MM.1S (cell line): ENCODE data around the gene EBI3.
"Not testable (repeated sequence)": the region's sequence is repeated elsewhere in the genome, so short reads cannot be mapped to it uniquely, and the experiment has no call there.

Experiments
- DNase-seq: peaks from one replicate; pipeline ENCODE4 v3.0.0-alpha.2; 2015
- H2AFZ ChIP-seq: fragments of 300-600 bp; sonication (generic); 2 replicates; pipeline ENCODE4 v1.6.0; 2016; ENCODE audit warnings: antibody characterized with exemption, low read length
- H3F3A ChIP-seq: fragments of 300-600 bp; sonication (generic); 2 replicates; pipeline ENCODE4 v1.6.1; 2016; ENCODE audit warnings: mild to moderate bottlenecking, antibody characterized with exemption, low read length, moderate library complexity, mixed read lengths; ENCODE audit not compliant: insufficient read depth
- H3K27ac ChIP-seq: fragments of 300-600 bp; sonication (generic); 2 replicates; pipeline ENCODE4 v1.5.1; 2016; ENCODE audit warnings: mild to moderate bottlenecking, low read length
- H3K27me3 ChIP-seq: fragments of 300-600 bp; sonication (generic); replicated peaks from 2 replicates; pipeline ENCODE4 v1.6.0; 2016; ENCODE audit warnings: low read length; ENCODE audit not compliant: insufficient read depth
- H3K36me3 ChIP-seq: fragments of 300-600 bp; sonication (generic); replicated peaks from 2 replicates; pipeline ENCODE4 v1.6.1; 2016; ENCODE audit warnings: mild to moderate bottlenecking, low read length, mixed read lengths; ENCODE audit not compliant: insufficient read depth
- H3K4me1 ChIP-seq: fragments of 300-600 bp; sonication (generic); 2 replicates; pipeline ENCODE4 v1.6.1; 2016; ENCODE audit warnings: low read length, mixed read lengths
- H3K4me2 ChIP-seq: fragments of 300-600 bp; sonication (generic); 2 replicates; pipeline ENCODE4 v1.6.0; 2016; ENCODE audit warnings: low read depth, low read length
- H3K4me3 ChIP-seq: fragments of 300-600 bp; sonication (generic); 2 replicates; pipeline ENCODE4 v1.5.1; 2016; ENCODE audit warnings: low read length, mixed read lengths
- H3K79me2 ChIP-seq: fragments of 300-600 bp; sonication (generic); 2 replicates; pipeline ENCODE4 v1.6.1; 2016; ENCODE audit warnings: mixed run types, low read length, mixed read lengths
- H3K9ac ChIP-seq: fragments of 300-600 bp; sonication (generic); 2 replicates; pipeline ENCODE4 v1.6.1; 2016; ENCODE audit warnings: low read length, mixed read lengths
- H3K9me2 ChIP-seq: fragments of 300-600 bp; sonication (generic); replicated peaks from 2 replicates; pipeline ENCODE4 v1.6.1; 2016; ENCODE audit warnings: mild to moderate bottlenecking, low read length, mixed read lengths; ENCODE audit not compliant: insufficient read depth
- H3K9me3 ChIP-seq: fragments of 300-600 bp; sonication (generic); replicated peaks from 2 replicates; pipeline ENCODE4 v1.6.1; 2016; ENCODE audit warnings: mild to moderate bottlenecking, low read length, mixed read lengths; ENCODE audit not compliant: insufficient read depth
- H4K20me1 ChIP-seq: fragments of 300-600 bp; sonication (generic); 2 replicates; pipeline ENCODE4 v1.6.1; 2016; ENCODE audit warnings: mild to moderate bottlenecking, low read length, moderate library complexity, mixed read lengths; ENCODE audit not compliant: insufficient read depth
- CTCF ChIP-seq: fragments of 300-600 bp; sonication (generic); IDR thresholded peaks from 2 replicates; pipeline ENCODE4 v1.5.1; 2016; ENCODE audit warnings: antibody characterized with exemption, low read length, mixed read lengths
- EZH2 ChIP-seq: fragments of 300-600 bp; sonication (generic); optimal IDR thresholded peaks from 2 replicates; pipeline ENCODE3; 2017; ENCODE audit warnings: low read depth, mild to moderate bottlenecking, antibody characterized with exemption, low read length, mixed read lengths
- EZH2phosphoT487 ChIP-seq: fragments of 300-600 bp; sonication (generic); IDR thresholded peaks from 2 replicates; pipeline ENCODE4 v1.6.1; 2018; ENCODE audit warnings: antibody characterized with exemption, low read length

Gene EBI3

GRCh38 chr19:4234862-4235201, 5.5 kb downstream of the EBI3 start:
- Histone ChIP-seq H3K9me3 (no peaks in the 10 kb centered on the region), H3K79me2 (no peaks in the 10 kb centered on the region), H3K9ac (no peak overlapping the region), H4K20me1 (no peaks in the 10 kb centered on the region), H3K4me3 (no peak overlapping the region), H3K36me3 (no peaks in the 10 kb centered on the region), H3K27me3 (peaks cover 87% of the 10 kb centered on the region), H3K4me1 (no peaks in the 10 kb centered on the region), H3K4me2 (no peak overlapping the region), H2AFZ (no peak overlapping the region), H3K27ac (no peak overlapping the region), H3F3A (no peaks in the 10 kb centered on the region), H3K9me2 (no peaks in the 10 kb centered on the region)
- no peak for DNase-seq
- no peak for TF ChIP-seq EZH2phosphoT487
- TF ChIP-seq CTCF = no peak
- TF ChIP-seq EZH2 = no peak

DNA sequence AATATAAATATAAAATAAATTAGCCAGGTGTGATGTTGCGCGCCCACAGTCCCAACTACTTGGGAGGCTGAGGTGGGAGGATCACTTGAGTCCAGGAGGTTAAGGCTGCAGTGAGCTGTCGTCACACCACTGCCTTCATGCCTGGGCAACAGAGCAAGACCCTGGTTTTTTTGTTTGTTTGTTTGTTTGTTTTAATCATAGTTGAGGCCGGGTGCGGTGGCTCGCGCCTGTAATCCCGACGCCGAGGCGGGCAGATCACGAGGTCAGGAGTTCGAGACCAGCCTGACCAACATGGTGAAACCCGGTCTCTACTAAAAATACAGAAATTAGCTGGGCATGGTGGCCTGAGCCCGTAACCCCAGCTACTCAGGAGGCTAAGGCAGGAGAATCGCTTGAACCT, 8.2 kb downstream of the EBI3 start:
- peaks cover 71% of the 10 kb centered on the region for H3K27me3 ChIP-seq
- H3K4me2 ChIP-seq, H3K4me1 ChIP-seq, H3K27ac ChIP-seq, H3F3A ChIP-seq, H4K20me1 ChIP-seq, H3K9me3 ChIP-seq, H3K79me2 ChIP-seq, H3K9ac ChIP-seq, H3K4me3 ChIP-seq, H2AFZ ChIP-seq, H3K9me2 ChIP-seq, DNase-seq, H3K36me3 ChIP-seq: not testable (repeated sequence)

- Histone ChIP-seq H4K20me1 (no peaks in the 10 kb centered on the region), H3K9ac (no peak overlapping the region), H3K9me2 (no peaks in the 10 kb centered on the region), H3K27ac (no peak overlapping the region), H3K4me2 (no peak overlapping the region), H3K9me3 (no peaks in the 10 kb centered on the region), H3K79me2 (no peaks in the 10 kb centered on the region), H3K4me3 (no peak overlapping the region), H3K36me3 (no peaks in the 10 kb centered on the region), H2AFZ (no peak overlapping the region), H3F3A (peaks cover 5% of the 10 kb centered on the region; the same call in 1 of the 2 replicates), H3K27me3 (peaks cover 58% of the 10 kb centered on the region), H3K4me1 (0 out of 2 replicates have a peak, but pooled peaks cover 8% of the 10 kb centered on the region)
- no peak for DNase-seq
- TF ChIP-seq EZH2phosphoT487 (no peak), EZH2 (no peak)
Measured at GRCh38 chr19:4238831-4239230, 9.5 kb downstream of the EBI3 start.

- no peak overlapping the region for H3K4me3 ChIP-seq
- H3K36me3 ChIP-seq = no peaks in the 10 kb centered on the region
- no peaks in the 10 kb centered on the region for H4K20me1 ChIP-seq
- no peak for TF ChIP-seq EZH2phosphoT487
- TF ChIP-seq EZH2 = no peak
- TF ChIP-seq CTCF = no peak
- no peak overlapping the region; the same call in 1 of the 2 replicates for H3K9ac ChIP-seq
- peak overlapping the region; percentile 43 for H3K4me2 ChIP-seq
- H3K9me3 ChIP-seq = no peaks in the 10 kb centered on the region
- no peaks in the 10 kb centered on the region for H3K9me2 ChIP-seq
- peaks cover 31% of the 10 kb centered on the region for H3K27me3 ChIP-seq
- peaks cover 5% of the 10 kb centered on the region; the same call in 1 of the 2 replicates for H3F3A ChIP-seq
- H3K79me2 ChIP-seq = no peaks in the 10 kb centered on the region
- no peak for DNase-seq
- H2AFZ ChIP-seq = no peak overlapping the region
- peaks cover 13% of the 10 kb centered on the region; the same call in 1 of the 2 replicates for H3K4me1 ChIP-seq
- H3K27ac ChIP-seq = peak overlapping the region; percentile 51; the same call in 1 of the 2 replicates
Measured at GRCh38 chr19:4241824-4242430, 12.6 kb downstream of the EBI3 start.

- peak overlapping the region; percentile 77; the same call in 1 of the 2 replicates for H3K4me2 ChIP-seq
- not testable (repeated sequence) for H3F3A ChIP-seq, H4K20me1 ChIP-seq, H3K27ac ChIP-seq, H3K9me3 ChIP-seq, H3K9ac ChIP-seq, H3K9me2 ChIP-seq, H3K36me3 ChIP-seq, H3K27me3 ChIP-seq, DNase-seq
- peak overlapping the region; percentile 95 for H2AFZ ChIP-seq
- peaks cover 23% of the 10 kb centered on the region for H3K79me2 ChIP-seq
- peaks cover 21% of the 10 kb centered on the region; the same call in 1 of the 2 replicates for H3K4me1 ChIP-seq
- peak overlapping the region; percentile 74; the same call in 1 of the 2 replicates for H3K4me3 ChIP-seq
Measured at GRCh38 chr19:4245938-4246337, 16.6 kb downstream of the EBI3 start.
